ENCODE measurements around the gene FNIP2.

- no peak for TF ChIP-seq CTCF (conservative IDR thresholded peaks at IDR 0.05 in 1 of 2, IDR thresholded peaks at IDR 0.05 in 1 of 2; ENCODE audit: extremely low read depth in 1 of 2, insufficient read depth in 1 of 2, low read depth in 1 of 2, low read length in 2 of 2)
- TF ChIP-seq EZH2 (IDR thresholded peaks at IDR 0.05; ENCODE audit: borderline replicate concordance, low read length) = no peak
Measured at GRCh38 chr4:158827543-158827981, 58.7 kb downstream of the FNIP2 start.

Measured in mammary epithelial cell (primary cell).